ENCODE results near the gene SUPT5H. TPM values are rescaled to one million over a fixed set of nuclear protein-coding genes. Genes with fewer than 3 reads are reported as not detected.
A peak's percentile ranks its signal among the peaks of the same experiment; 100 is the strongest.

Gene SUPT5H
- total and polyA plus RNA-seq, 2 experiments from 2014 or later: 145 to 156 TPM

- no peak for DNase-seq (ENCODE audit: low read depth in 1 of 2, low spot score in 1 of 2)
- H3K27me3 ChIP-seq: no peaks in the 10 kb centered on the region
- peaks cover 8% of the 10 kb centered on the region for H3K36me3 ChIP-seq
- H3K4me1 ChIP-seq (ENCODE audit: low read depth): peaks cover 10% of the 10 kb centered on the region
- peak overlapping the region; percentile 96 for H3K27ac ChIP-seq
- no peaks in the 10 kb centered on the region for H3K9me3 ChIP-seq (ENCODE audit: low read depth)
- no peak for TF ChIP-seq CTCF (IDR thresholded peaks at IDR 0.05; ENCODE audit: low read depth, low read length)
- H3K4me3 ChIP-seq: no peak overlapping the region
These were observed 17.7 kb upstream of the SUPT5H start for GRCh38 chr19:39427707-39428106.

- TF ChIP-seq CTCF (IDR thresholded peaks at IDR 0.05; ENCODE audit: low read depth, low read length): no peak
- Histone ChIP-seq H3K36me3 (peaks cover 13% of the 10 kb centered on the region), H3K27me3 (no peaks in the 10 kb centered on the region), H3K4me1 (ENCODE audit: low read depth) (peaks cover 10% of the 10 kb centered on the region), H3K27ac (peak overlapping the region; percentile 96), H3K4me3 (no peak overlapping the region), H3K9me3 (ENCODE audit: low read depth) (no peaks in the 10 kb centered on the region)
- peak; percentile 92 to 96 for DNase-seq (ENCODE audit: low read depth in 1 of 2, low spot score in 1 of 2)
These were observed 16.9 kb upstream of the SUPT5H start for GRCh38 chr19:39428283-39429112.

- peak overlapping the region; percentile 46 for H3K27ac ChIP-seq
- no peak for TF ChIP-seq CTCF (IDR thresholded peaks at IDR 0.05; ENCODE audit: low read depth, low read length)
- no peak overlapping the region for H3K4me3 ChIP-seq
- no peaks in the 10 kb centered on the region for H3K27me3 ChIP-seq
- DNase-seq (ENCODE audit: low read depth in 1 of 2, low spot score in 1 of 2): peak in 1 of 2 donors; percentile 98
- H3K4me1 ChIP-seq (ENCODE audit: low read depth): peaks cover 15% of the 10 kb centered on the region
- H3K36me3 ChIP-seq: peaks cover 17% of the 10 kb centered on the region
- H3K9me3 ChIP-seq (ENCODE audit: low read depth): no peaks in the 10 kb centered on the region
These were observed 14.4 kb upstream of the SUPT5H start for GRCh38 chr19:39430675-39431593.

- no peaks in the 10 kb centered on the region for H3K9me3 ChIP-seq (ENCODE audit: low read depth)
- no peak overlapping the region for H3K27ac ChIP-seq
- no peaks in the 10 kb centered on the region for H3K27me3 ChIP-seq
- no peak overlapping the region for H3K4me3 ChIP-seq
- H3K4me1 ChIP-seq (ENCODE audit: low read depth): peaks cover 19% of the 10 kb centered on the region
- no peak for DNase-seq (ENCODE audit: low read depth in 1 of 2, low spot score in 1 of 2)
- peaks cover 17% of the 10 kb centered on the region for H3K36me3 ChIP-seq
- TF ChIP-seq CTCF (IDR thresholded peaks at IDR 0.05; ENCODE audit: low read depth, low read length): no peak
These were observed 12.7 kb upstream of the SUPT5H start for GRCh38 chr19:39432677-39433025.

GRCh38 chr19:39433480-39434079 is 11.8 kb upstream of the SUPT5H start:
- H3K9me3 ChIP-seq (ENCODE audit: low read depth): no peaks in the 10 kb centered on the region
- H3K36me3 ChIP-seq: peaks cover 17% of the 10 kb centered on the region
- TF ChIP-seq CTCF (IDR thresholded peaks at IDR 0.05; ENCODE audit: low read depth, low read length): no peak
- no peak overlapping the region for H3K4me3 ChIP-seq
- H3K27ac ChIP-seq: no peak overlapping the region
- no peaks in the 10 kb centered on the region for H3K27me3 ChIP-seq
- DNase-seq (ENCODE audit: low read depth in 1 of 2, low spot score in 1 of 2): no peak
- H3K4me1 ChIP-seq (ENCODE audit: low read depth): peaks cover 16% of the 10 kb centered on the region
